NCI-H526 (cell line): ENCODE measurements around the gene EDRF1.

Source experiments
- DNase-seq, 2 experiments: peaks; one replicate each; lab custom pipeline; 2025; lab: John Stamatoyannopoulos, UW

Gene EDRF1

GRCh38 chr10:125788156-125789034, 68.9 kb downstream of the EDRF1 start:
- no peak for DNase-seq

GRCh38 chr10:125792342-125793300, 73.1 kb downstream of the EDRF1 start:
- no peak for DNase-seq

- DNase-seq = no peak
These were observed 75.6 kb downstream of the EDRF1 start for GRCh38 chr10:125795128-125795527.

DNA sequence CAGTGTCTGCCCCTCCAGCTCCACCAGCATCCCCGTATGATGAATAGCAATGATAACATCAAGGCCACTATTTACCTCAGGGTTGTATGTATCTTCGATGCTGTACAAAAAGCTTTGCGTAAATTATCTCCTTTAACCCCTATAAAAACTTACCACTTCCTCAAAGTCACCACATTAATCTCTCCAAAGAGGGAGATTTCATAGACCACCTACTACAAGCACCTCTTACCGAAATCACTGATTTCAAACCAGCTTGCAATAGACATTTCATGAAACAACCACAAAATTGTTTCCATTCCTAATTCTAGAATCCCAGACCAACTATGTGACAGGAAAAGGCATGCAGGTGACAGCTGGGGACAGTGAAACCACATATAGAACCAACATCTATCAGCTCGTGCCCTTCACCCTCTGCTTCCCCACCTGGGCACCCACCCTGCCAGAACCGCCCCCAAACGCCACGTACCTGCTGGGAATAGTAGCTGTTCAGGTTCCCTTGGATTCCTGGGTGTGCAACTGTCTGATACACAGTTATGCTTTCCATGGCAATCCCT, 76.2 kb downstream of the EDRF1 start:
- DNase-seq = no peak

GRCh38 chr10:125797424-125797823, 77.9 kb downstream of the EDRF1 start:
- DNase-seq = no peak

DNA sequence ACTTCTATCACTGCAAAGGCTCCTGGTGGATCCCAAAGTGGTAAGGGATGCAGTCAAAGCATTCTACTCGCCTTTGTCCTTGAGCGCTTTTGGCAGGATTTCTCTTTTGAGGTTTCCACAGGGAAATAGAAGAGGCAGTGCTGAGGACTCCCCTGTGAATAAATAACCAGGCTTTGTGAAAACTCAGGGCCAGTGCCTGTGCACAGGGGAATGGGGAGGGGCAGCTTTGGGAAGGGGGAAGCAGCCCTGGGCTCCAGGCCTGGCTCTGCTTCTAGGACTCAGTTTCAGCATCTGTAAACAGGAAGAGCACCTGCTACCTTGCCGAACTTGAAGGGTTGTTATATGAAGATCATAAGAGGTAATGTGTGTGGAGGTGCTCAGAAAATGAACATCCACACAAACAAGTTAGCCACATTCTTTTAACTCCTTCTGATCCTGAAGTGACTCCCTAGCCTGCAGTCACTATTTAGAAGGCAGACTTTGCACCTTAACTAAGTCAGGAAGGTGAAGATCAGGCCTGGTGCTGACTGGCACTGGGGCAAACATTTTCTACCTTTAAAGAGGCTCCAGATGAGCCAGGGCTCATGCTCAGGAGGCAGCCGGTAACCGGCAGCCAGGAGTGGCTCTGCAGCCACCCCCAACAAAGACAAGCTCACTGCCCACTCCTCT, 78.6 kb downstream of the EDRF1 start:
- DNase-seq = no peak

GRCh38 chr10:125799451-125800182, 80.1 kb downstream of the EDRF1 start:
- DNase-seq = no peak

DNA sequence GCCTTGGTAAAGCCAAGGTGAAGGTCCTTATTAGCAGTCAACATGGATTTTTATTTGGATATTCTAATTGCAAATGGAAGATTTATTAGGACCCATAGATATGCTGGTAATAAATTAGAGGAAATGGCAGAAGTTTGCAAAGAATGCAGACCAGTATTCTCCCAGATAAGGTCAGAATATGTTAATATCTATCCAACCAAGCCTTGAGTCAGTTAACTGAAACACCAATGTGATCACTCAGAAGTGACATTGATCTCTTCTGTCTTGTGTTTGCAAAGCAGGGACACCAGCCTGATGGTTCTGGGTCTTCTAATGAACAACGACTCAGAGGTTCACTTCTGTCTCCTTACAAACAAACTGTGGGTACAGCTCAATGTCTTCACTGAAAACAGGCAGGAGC, 82.1 kb downstream of the EDRF1 start:
- no peak for DNase-seq

DNA sequence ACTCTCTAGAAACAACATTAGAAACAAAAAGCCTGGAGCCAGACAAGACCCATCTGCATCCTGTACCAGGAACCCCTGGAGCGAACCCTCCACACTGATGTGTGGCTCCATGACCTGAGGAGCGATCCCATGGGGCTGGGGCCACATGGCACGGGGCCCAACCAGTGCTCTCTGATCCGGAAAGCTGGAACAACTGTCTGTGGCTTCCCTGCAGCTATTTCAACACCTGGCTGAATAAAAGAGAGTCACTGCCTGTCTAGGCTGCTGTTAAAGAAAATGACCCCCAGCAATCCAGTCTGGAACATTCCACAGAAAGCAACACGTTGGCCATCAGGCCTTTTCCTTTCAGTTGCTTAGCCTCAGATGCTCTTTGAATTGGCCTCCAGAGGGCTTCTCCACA, 82.6 kb downstream of the EDRF1 start:
- DNase-seq = no peak

- no peak for DNase-seq
These were observed 83.2 kb downstream of the EDRF1 start for GRCh38 chr10:125802739-125803138.

GRCh38 chr10:125808047-125808446, 88.5 kb downstream of the EDRF1 start:
- DNase-seq = no peak

DNA sequence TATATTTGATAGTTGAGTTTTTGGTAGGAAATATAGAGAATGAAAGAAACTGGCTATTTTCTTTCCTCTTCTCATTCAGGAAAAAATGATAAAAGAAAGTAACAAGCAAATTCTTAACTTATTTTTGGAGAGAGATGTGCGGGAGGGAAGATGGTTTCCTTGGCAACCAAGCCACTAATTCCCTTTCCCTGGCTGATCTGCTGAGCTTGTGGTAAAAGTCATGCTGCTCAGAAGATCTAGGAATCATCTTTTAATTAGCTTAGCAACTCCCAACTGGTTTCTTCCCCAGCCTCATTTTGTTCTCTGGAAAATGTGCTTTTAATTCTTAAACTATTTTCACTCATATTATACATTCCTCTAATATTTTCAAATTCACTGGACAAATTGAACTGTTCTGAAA, 91.7 kb downstream of the EDRF1 start:
- DNase-seq = no peak

DNA sequence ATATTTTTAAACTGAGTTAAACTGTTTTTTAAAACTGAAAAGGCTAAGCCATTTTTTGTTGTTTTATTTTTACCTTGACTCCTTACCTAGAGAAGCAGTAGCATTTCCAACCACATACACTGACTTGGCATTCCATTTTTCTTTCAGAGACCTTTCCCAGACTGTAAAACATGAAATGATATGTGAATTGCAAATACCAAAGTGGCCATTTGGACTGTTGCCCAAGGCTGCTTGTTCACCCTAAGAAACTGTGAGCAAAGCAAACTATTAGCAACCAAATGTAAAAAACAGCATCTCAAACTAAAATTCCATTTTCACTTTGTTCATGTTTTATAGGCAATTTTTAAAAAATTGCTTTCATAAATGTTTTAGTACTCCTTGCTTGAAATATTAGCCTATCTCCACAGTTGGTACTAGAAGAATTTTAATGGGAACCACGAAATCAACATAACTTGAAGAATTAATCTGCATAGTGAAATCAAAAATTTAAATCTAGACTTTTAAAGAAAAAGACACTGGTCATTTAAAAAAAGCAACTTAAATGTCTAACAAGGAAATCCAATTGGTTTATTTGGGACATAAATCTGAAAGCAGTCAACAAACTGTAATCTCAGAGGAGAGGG, 92.7 kb downstream of the EDRF1 start:
- DNase-seq = no peak
